GM18873 (cell line): ENCODE measurements around the gene PFDN1.

Experiments
- ATAC-seq: cut with Tn5 transposase; IDR thresholded peaks from one replicate; pipeline ENCODE4 v1.9.1; 2021; ENCODE audit warnings: mild to moderate bottlenecking, moderate library complexity, moderate number of reproducible peaks; ENCODE audit not compliant: unreplicated experiment, low FRiP score

Gene PFDN1

DNA sequence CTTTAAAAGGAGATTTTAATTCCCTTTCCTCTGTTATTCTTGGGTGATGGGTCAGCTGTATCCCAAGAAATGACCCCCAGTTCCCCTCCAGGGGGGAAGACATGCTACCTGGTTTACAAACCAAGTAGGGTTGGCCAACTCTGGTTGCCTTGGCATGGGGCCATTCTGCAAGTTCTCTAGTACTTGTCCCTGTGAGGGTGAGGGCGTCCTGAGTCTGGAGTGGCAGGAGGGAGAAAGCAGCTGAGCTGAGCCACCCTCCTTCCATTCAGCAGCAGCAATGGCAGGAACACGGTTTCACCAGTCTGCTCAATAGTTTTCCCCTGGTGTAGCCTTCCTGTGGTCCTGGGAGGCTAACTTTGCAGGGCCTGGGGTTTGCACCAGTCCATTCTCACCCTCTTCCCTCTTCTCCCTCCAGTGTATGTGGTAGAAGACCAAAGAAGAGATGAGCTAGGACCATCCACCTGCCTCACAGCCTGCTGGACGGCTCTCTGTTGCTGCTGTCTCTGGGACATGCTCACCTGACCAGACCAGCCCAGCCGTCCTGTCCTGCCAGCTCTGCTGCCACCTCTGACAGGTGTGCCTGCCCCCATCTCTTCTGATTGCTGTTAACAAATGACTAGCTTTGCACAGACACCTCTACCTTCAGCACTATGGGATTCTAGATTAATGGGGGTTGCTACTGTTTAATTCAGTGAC is 59.9 kb downstream of the PFDN1 start:
- no peak for ATAC-seq

DNA sequence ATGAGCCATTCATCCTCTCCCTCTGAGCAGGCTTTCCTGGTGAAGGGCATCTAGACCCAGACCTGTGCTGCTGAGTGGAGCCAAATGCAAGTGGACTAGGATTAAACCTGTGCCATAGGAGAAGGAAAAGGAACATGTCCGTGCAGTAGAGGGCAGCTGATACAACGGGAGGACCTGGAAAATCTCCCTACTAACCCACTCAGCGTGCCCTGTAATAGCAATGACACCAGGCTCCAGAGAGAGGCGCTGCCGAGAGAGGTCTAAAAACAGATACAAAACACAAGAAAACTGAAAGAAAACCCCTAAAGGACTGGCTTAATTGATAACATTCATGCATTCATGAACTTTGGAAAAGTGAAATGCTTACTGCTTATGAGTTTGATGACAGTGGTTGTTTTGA is 60.8 kb downstream of the PFDN1 start:
- no peak for ATAC-seq

GRCh38 chr5:140240987-140241706 is 61.8 kb downstream of the PFDN1 start:
- no peak for ATAC-seq

- no peak for ATAC-seq
Measured at GRCh38 chr5:140239939-140240700, 62.8 kb downstream of the PFDN1 start.

DNA sequence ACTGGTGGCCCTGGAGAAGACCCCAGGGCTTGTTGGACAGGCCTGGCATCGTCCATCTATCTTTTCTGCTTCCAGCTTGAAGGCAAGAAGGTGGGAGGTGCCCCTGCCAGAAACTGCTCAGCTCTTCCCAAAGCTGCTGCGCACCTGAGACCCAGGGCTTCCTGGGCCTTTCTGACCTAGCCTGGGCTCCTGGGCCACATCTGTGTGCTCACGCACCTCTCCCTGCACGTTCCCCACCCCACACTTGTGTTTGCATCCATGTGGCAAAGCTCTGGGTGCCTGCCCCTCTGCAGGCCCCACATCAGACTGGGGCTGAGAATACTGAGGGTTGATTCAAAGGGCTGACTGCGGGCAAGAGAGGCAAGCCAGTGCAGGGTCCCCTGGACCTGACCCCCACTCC is 63.4 kb downstream of the PFDN1 start:
- no peak for ATAC-seq

DNA sequence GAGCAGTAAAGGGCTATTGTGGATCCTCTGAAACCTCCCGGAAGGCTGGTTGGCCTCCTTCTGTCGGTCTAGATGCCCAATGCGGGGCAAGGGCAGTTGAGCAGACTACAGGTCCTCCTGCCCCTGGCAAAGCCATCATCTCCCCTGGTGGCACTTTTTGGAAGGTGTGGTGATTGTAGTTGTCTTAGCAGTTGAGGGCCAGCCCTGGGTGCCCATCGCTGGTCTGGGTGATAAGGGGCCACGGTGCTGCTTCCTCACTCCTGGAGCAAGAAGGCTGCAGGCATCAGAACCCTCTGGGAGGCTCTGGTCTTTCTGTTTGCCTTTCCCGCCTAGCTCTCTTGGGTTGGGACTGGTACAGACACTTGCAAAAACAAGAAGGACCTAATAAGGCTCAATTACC is 64.1 kb downstream of the PFDN1 start:
- ATAC-seq, result no peak

- no peak for ATAC-seq
Measured at GRCh38 chr5:140236891-140237598, 65.9 kb downstream of the PFDN1 start.

GRCh38 chr5:140235791-140236551 is 66.9 kb downstream of the PFDN1 start:
- ATAC-seq, result no peak

- no peak for ATAC-seq
Measured at GRCh38 chr5:140234377-140234989, 68.4 kb downstream of the PFDN1 start.

GRCh38 chr5:140232731-140233130 is 70.2 kb downstream of the PFDN1 start:
- ATAC-seq, result no peak

DNA sequence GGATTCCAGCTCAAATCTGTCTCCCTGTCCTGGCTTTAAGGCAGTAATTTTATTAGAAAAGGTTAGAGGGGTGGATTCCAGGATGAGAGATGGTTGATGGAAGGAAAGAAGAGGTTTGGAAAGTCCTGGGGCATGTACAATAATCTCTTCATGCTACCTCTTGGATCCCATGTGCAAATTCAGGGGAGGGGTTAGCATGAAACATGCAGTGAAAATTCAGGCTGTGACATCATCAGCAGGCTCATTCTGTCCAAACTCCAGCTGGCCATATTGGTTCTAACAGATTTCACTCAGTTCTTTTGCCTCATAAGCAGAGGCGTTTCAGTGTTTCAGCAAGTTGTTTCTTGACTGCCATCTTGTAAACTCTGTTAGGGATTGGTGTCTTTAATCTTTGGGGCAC is 72.5 kb downstream of the PFDN1 start:
- no peak for ATAC-seq

GRCh38 chr5:140228364-140228837 is 74.5 kb downstream of the PFDN1 start:
- no peak for ATAC-seq

DNA sequence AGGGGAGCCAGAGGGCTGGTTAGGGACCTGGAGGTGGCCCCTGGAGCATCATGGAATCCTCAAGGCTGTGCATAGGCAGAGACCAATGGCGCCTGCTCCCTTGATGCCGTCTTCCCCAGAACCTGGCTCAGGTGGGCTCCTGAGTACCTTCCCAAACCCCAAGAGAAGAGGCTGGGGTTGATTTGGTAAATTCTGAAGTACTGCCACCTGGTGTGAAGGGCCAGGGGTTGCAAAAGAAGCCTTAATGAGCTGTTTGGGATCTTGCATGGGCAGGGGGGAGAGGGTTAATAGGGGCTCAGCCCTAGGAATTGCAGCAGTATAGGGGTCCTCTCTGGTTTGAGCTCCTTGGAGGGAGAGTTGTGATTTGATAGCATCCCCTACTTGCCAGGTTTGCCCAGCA is 75.9 kb downstream of the PFDN1 start:
- ATAC-seq, result no peak

GRCh38 chr5:140225396-140225795 is 77.5 kb downstream of the PFDN1 start:
- no peak for ATAC-seq

GRCh38 chr5:140224658-140225057 is 78.2 kb downstream of the PFDN1 start:
- ATAC-seq, result no peak

DNA sequence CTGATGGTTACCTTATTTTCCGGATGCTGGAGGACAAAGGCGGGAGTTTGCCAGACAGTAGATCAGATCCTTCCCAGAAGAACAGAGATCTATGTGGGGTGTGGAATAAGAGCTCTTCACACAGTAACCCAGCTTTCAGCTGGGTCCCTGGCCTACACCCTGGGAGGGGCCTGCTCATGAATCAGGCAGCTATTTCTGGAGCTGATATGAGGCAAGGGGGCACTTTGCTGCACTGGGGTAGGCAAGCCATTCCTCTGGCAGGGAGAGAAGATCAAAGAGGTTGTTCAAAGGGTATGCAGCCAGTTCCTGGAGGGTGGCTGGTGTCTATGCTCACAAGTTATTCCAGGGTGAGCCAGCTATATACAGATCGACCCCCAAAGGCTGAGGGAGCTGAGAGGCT is 79.3 kb downstream of the PFDN1 start:
- no peak for ATAC-seq

DNA sequence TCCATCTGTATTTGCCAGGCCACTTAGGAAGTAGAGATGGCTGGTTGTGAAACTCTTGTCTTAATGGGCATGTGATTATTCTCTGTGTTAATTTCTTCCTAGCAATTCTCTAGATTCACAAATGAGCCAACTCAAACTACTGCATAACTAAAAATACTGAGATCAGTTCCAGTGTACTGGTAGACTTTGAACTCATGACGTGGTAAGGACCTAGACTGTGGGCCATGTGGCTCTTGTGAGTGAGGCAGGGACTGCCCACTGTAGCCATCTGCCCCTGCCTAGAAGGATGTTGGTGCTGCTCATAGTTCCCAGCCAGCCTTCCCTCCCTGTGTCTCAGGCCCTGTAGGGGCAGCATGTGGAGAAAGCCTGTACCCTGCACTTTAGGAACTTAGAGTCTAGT is 80.5 kb downstream of the PFDN1 start:
- ATAC-seq, result no peak

GRCh38 chr5:140221697-140222223 is 81.1 kb downstream of the PFDN1 start:
- no peak for ATAC-seq

GRCh38 chr5:140220698-140221064 is 82.2 kb downstream of the PFDN1 start:
- ATAC-seq, result no peak
